CD4-positive, CD25-positive, alpha-beta regulatory T cell (primary cell): ENCODE measurements around the gene MRPL14. TPM values are rescaled to one million over a fixed set of nuclear protein-coding genes. Genes with fewer than 3 reads are reported as not detected.

ENCODE experiments used
- ATAC-seq, 2 donors: fragments of 150-1000 bp; cut with Tn5 transposase; one replicate each; pipeline ENCODE4 v1.10.0; 2021; ENCODE audit warnings: low read depth in 2 of 2, moderate number of reproducible peaks in 2 of 2, moderate library complexity in 1 of 2
- DNase-seq, 3 donors: peaks; one replicate each; pipeline versions ENCODE4 v3.0.0 to v3.0.0-alpha.2; 2012 to 2022; ENCODE audit warnings: mixed read lengths in 1 of 3
- H3K27ac ChIP-seq: one replicate; pipeline ENCODE4 v1.7.0; 2013; ENCODE audit warnings: mild to moderate bottlenecking, low read length; ENCODE audit not compliant: insufficient read depth, poor library complexity, severe bottlenecking
- H3K27me3 ChIP-seq: one replicate; pipeline ENCODE4 v1.7.0; 2013; ENCODE audit warnings: low read length; ENCODE audit not compliant: control insufficient read depth, insufficient read depth
- H3K36me3 ChIP-seq: one replicate; pipeline ENCODE4 v1.7.0; 2013; ENCODE audit warnings: mild to moderate bottlenecking, low read length, moderate library complexity; ENCODE audit not compliant: control insufficient read depth, insufficient read depth
- H3K4me1 ChIP-seq: 2 replicates; pipeline ENCODE4 v1.7.0; 2013; ENCODE audit warnings: mild to moderate bottlenecking, low read length; ENCODE audit not compliant: insufficient read depth, control insufficient read depth, poor library complexity, severe bottlenecking
- H3K4me3 ChIP-seq: one replicate; pipeline ENCODE4 v1.7.0; 2013; ENCODE audit warnings: low read depth, mild to moderate bottlenecking, low read length, moderate library complexity
- H3K9me3 ChIP-seq, 2 experiments: 1 replicate in 1 of 2; 2 replicates in 1 of 2; pipeline ENCODE4 v1.7.0; 2013; ENCODE audit warnings: low read length in 2 of 2, mild to moderate bottlenecking in 1 of 2, moderate library complexity in 1 of 2; ENCODE audit not compliant: control insufficient read depth in 2 of 2
- H3K27ac Mint-ChIP-seq, 3 donors: one replicate each; pipeline ENCODE4 v1.8.0; 2020 to 2022; ENCODE audit warnings: mild to moderate bottlenecking in 3 of 3, mixed read lengths in 3 of 3, moderate library complexity in 2 of 3
- H3K27me3 Mint-ChIP-seq: one replicate; pipeline ENCODE4 v1.8.0; 2022; ENCODE audit warnings: mild to moderate bottlenecking, mixed read lengths
- H3K36me3 Mint-ChIP-seq: one replicate; pipeline ENCODE4 v1.8.0; 2020; ENCODE audit warnings: mixed read lengths
- H3K4me1 Mint-ChIP-seq, 4 donors: one replicate each; pipeline ENCODE4 v1.8.0; 2020 to 2022; ENCODE audit warnings: mixed read lengths in 4 of 4, mild to moderate bottlenecking in 1 of 4
- H3K4me3 Mint-ChIP-seq, 4 donors: one replicate each; pipeline ENCODE4 v1.8.0; 2020 to 2022; ENCODE audit warnings: mild to moderate bottlenecking in 4 of 4, mixed read lengths in 4 of 4, moderate library complexity in 3 of 4
- H3K9me3 Mint-ChIP-seq, 7 donors: one replicate each; pipeline ENCODE4 v1.8.0; 2020 to 2022; ENCODE audit warnings: mixed read lengths in 7 of 7, mild to moderate bottlenecking in 3 of 7, moderate library complexity in 2 of 7
- polyA plus RNA-seq, 4 donors: library from polyadenylated mRNA; unstranded; fragments of 300-500 nt; fragmentation: Illumina TruSeq; gene quantifications; one replicate each; pipeline ENCODE4 v1.2.3, GENCODE V29; 2021
- total RNA-seq: library from RNA; stranded (reverse); gene quantifications from one replicate; pipeline ENCODE4 v1.2.3, GENCODE V29; 2022

Gene MRPL14
- total and polyA plus RNA-seq, 5 donors from 2014 or later = 11.8 to 101 (median 82.9) TPM

DNA sequence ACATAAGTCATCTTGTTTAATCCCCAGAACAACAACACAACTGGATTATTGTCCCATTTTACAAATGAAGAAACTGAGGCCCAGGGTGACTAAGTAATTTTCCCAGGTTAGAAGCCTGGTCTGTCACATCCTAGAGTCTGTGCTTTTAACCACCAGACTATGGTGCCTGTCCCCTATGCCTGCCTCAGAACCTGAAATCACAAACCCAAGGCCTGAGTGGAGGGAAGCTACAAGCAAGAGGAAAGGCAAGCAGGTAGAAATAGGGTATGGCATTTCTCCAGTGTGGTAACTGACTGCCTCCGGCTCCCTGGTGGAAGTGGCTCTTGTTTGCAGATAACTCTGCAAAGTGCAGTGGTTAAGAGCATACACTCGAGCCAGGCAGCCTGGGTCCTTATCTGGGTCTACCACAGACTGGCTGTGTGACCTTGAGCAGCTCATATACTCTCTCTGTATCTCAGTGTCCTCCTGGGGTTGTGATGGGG, 2.6 kb upstream of the MRPL14 start:
- no peaks in the 10 kb centered on the region for H3K9me3 ChIP-seq
- H3K4me1 ChIP-seq = peaks cover 30% of the 10 kb centered on the region
- no peak overlapping the region for H3K27ac ChIP-seq
- H3K9me3 Mint-ChIP-seq = peaks cover 0 to 2% (median 0%) of the 10 kb centered on the region in 7 donors
- H3K4me3 ChIP-seq = no peak overlapping the region
- DNase-seq (no peak), ATAC-seq (no peak)
- peaks cover 16% of the 10 kb centered on the region for H3K36me3 Mint-ChIP-seq
- peaks cover 13 to 55% (median 31%) of the 10 kb centered on the region in 4 donors for H3K4me1 Mint-ChIP-seq
- H3K36me3 ChIP-seq = no peaks in the 10 kb centered on the region
- H3K27me3 Mint-ChIP-seq = no peaks in the 10 kb centered on the region
- no peak overlapping the region for H3K27ac Mint-ChIP-seq
- peak overlapping the region; percentile 77 to 89 (median 86) for H3K4me3 Mint-ChIP-seq
- no peaks in the 10 kb centered on the region for H3K27me3 ChIP-seq

DNA sequence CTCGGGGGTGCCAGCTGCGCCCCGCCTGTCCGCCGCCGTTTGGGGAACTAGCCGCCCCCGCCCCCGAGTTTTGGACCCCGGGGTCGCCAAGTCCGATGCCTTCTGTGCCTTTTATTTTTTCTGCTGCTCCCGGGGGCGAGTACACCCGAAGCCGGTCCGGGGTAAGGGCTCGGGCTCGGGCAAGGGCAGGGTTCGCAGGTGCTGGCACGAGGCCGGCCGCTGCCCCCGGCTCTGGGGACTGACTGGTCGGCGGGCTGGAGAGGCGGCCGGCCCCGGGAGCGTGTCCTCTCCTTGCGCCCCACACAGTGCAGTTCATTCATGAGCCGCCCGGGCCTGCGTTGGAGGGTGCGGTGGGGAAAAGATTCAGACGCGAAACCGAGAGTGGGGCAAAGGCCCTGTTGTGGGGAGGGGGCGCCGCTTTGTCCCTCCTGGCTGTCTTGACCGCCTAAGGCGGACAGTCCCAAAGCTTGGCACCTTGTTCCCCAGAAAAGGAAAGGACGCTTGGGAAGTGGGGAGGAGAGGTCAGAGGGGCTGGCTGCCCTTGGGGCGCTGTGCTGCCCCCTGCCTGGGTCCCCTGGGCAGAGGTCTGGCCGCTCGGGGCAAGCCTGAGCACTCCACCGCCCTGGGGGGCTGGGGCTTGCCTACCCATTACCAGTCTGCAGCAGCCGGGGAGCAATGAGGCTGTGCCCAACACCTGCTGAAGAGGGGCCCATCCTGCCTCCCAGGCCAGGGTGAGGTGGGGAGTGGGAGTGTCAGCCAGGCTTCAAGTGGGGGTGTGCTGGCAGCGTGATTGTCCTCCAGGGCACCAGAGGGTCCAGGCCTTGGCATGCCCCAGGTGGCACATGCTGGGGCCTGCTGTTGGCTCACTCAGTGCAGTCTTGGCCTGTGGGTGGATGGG, 1.0 kb upstream of the MRPL14 start:
- Mint-ChIP-seq H3K36me3 (peaks cover 9% of the 10 kb centered on the region), H3K4me1 (peaks cover 16 to 62% (median 45%) of the 10 kb centered on the region in 4 donors), H3K4me3 (peak overlapping the region; percentile 79 to 92 (median 86)), H3K27me3 (no peaks in the 10 kb centered on the region), H3K27ac (peak overlapping the region in 1 of 3 donors; percentile 32), H3K9me3 (peaks cover 0 to 2% (median 0%) of the 10 kb centered on the region in 7 donors)
- DNase-seq (peak in 1 of 3 donors; percentile 18), ATAC-seq (no peak)
- H3K27me3 ChIP-seq = no peaks in the 10 kb centered on the region
- H3K36me3 ChIP-seq = no peaks in the 10 kb centered on the region
- H3K27ac ChIP-seq = no peak overlapping the region
- H3K4me1 ChIP-seq = peaks cover 44% of the 10 kb centered on the region
- no peak overlapping the region for H3K4me3 ChIP-seq
- no peaks in the 10 kb centered on the region for H3K9me3 ChIP-seq

DNA sequence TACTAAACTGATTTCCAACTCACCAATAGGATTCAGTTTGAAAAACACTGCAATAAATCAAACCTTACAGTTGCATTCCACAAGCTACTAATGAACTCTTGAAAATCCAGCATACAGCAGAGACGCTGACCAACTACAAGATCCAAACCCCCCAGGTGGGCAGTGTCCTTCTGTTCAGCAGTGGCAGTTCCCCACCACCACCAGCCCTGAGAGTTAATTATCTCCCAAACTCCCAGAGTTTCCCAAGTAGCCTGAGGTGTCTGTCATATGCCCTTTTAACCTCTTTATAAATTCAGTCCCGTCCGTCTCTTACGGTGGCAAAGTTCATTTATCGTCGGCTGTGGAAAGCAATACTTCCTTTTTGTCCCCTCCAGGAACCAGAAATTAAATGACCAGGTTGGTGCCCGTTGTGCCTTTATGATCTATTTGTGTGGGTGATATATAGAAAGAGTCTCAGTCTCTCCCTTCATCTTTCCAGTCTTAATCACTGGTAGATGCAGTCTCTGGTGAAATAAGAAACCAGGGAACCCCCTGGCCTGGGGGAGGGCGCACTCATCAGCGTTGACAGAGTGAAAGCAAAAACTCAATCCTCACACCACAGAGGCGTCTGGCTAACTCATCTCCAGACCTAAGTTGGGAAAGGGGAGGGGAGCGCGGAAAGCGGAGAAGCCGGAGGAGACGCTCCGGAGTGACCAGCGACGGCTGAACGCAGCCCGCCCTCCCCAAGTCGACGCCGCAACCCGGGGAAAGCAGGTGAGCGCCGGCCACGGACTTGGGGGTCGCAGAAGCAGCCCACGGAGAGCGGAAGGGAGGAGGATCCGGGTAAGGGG, 717 bp downstream of the MRPL14 start:
- peak; percentile 37 to 40 for ATAC-seq
- no peaks in the 10 kb centered on the region for H3K9me3 Mint-ChIP-seq
- Histone ChIP-seq H3K4me1 (peaks cover 53% of the 10 kb centered on the region), H3K27me3 (no peaks in the 10 kb centered on the region), H3K27ac (peak overlapping the region; percentile 92), H3K4me3 (peak overlapping the region; percentile 93), H3K9me3 (no peaks in the 10 kb centered on the region), H3K36me3 (no peaks in the 10 kb centered on the region)
- H3K4me3 Mint-ChIP-seq = peak overlapping the region; percentile 86 to 97 (median 93)
- peaks cover 26 to 61% (median 47%) of the 10 kb centered on the region in 4 donors for H3K4me1 Mint-ChIP-seq
- H3K27ac Mint-ChIP-seq = peak overlapping the region; percentile 91 to 99 (median 98)
- H3K27me3 Mint-ChIP-seq = no peaks in the 10 kb centered on the region
- peaks cover 4% of the 10 kb centered on the region for H3K36me3 Mint-ChIP-seq
- peak; percentile 40 to 64 (median 44) for DNase-seq

DNA sequence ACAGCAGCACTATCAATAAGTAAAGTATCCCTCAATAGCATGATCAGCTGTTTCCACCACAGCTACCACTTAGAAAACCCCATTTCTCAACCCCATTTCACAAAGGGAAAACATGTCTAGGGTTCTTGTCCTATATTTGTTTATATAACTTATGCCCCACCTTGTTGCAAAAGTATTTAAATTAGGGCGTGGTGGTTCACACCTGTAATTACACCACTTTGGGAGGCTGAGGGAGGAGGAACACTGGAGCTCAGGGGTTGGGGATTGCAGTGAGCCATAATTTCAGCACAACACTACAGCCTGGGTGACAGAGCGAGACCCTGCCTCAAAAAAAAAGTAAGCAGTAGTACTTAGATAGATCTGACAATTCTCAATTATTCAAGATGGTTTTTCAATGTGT, 3.7 kb downstream of the MRPL14 start:
- no peaks in the 10 kb centered on the region for H3K36me3 ChIP-seq
- H3K9me3 ChIP-seq = no peaks in the 10 kb centered on the region
- peaks cover 55% of the 10 kb centered on the region for H3K4me1 ChIP-seq
- Mint-ChIP-seq H3K9me3 (no peaks in the 10 kb centered on the region), H3K27me3 (no peaks in the 10 kb centered on the region), H3K4me3 (peak overlapping the region in 3 of 4 donors; percentile 17 to 92 (median 27)), H3K4me1 (peaks cover 30 to 71% (median 53%) of the 10 kb centered on the region in 4 donors), H3K27ac (peak overlapping the region in 2 of 3 donors; percentile 8 to 30), H3K36me3 (peaks cover 4% of the 10 kb centered on the region)
- no peak for DNase-seq
- ATAC-seq = no peak
- H3K27me3 ChIP-seq = no peaks in the 10 kb centered on the region
- no peak overlapping the region for H3K27ac ChIP-seq
- peak overlapping the region; percentile 54 for H3K4me3 ChIP-seq

DNA sequence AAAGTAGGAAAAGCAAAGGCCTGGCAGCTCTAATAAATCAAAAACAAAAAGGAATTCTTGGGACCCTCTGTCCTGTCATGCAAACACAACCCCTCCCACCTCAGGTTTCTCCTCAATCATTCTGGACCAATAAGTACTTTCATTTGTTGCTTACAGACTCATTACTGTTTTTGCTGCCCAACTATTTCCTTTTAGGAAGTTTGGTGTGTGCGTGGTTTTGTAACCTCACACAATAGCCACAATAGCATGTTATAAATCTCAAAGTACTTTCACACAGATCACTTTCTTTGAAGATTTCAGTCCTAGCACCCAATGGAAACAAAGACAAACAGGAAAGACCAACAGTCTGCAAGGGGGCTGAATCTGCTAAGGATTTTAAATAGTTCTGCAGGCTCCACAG, 4.5 kb downstream of the MRPL14 start:
- DNase-seq = peak in 1 of 3 donors; percentile 33
- no peaks in the 10 kb centered on the region for H3K9me3 Mint-ChIP-seq
- Histone ChIP-seq H3K4me1 (peaks cover 47% of the 10 kb centered on the region), H3K27ac (no peak overlapping the region), H3K4me3 (peak overlapping the region; percentile 54), H3K9me3 (no peaks in the 10 kb centered on the region), H3K27me3 (no peaks in the 10 kb centered on the region), H3K36me3 (no peaks in the 10 kb centered on the region)
- H3K4me1 Mint-ChIP-seq = peaks cover 34 to 75% (median 53%) of the 10 kb centered on the region in 4 donors
- peak overlapping the region in 2 of 4 donors; percentile 28 to 92 for H3K4me3 Mint-ChIP-seq
- ATAC-seq = no peak
- H3K36me3 Mint-ChIP-seq = peaks cover 4% of the 10 kb centered on the region
- H3K27me3 Mint-ChIP-seq = no peaks in the 10 kb centered on the region
- H3K27ac Mint-ChIP-seq = peak overlapping the region in 2 of 3 donors; percentile 30 to 45

DNA sequence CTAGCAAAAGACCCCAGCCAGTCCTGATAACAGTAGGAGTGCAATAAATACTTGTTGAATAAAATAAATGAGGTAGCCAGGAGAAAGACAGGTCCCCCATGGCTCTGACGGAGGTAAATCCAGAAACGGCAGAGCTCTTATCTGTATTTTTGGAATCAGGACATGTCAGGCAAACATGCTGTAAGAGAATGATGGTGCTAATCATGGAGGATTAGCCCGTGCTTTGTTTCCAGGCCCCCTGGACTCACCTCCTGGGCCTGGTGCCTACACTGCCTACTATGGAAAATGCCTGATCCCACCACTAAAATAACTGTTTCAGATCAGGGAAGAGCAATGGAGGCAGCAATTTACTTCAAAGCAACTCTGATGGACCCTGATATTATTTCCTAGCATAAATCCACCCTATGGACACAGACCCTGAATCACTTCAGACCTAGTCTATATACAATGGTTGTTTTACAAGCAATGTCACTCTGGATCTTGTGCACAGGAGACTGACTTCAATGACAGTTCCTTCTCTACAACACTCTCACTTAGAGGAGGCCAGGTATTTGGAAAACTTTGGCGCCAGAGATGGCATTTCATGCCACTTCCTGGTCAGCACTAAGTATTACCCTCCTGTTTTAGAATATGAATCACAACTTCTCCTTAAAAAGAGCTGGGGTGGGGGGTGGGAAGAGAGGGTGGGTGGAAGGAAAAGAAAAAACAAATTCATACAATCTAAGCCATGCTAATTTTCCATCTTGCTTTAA, 6.4 kb downstream of the MRPL14 start:
- Histone ChIP-seq H3K9me3 (no peaks in the 10 kb centered on the region), H3K36me3 (peaks cover under 1% of the 10 kb centered on the region), H3K27ac (no peak overlapping the region), H3K27me3 (no peaks in the 10 kb centered on the region), H3K4me3 (no peak overlapping the region), H3K4me1 (peaks cover 36% of the 10 kb centered on the region)
- H3K9me3 Mint-ChIP-seq = no peaks in the 10 kb centered on the region
- peaks cover 6% of the 10 kb centered on the region for H3K36me3 Mint-ChIP-seq
- H3K27me3 Mint-ChIP-seq = no peaks in the 10 kb centered on the region
- H3K4me1 Mint-ChIP-seq = peaks cover 25 to 75% (median 54%) of the 10 kb centered on the region in 4 donors
- no peak for DNase-seq
- H3K27ac Mint-ChIP-seq = peak overlapping the region in 1 of 3 donors; percentile 18
- peak overlapping the region in 1 of 4 donors; percentile 1 for H3K4me3 Mint-ChIP-seq
- no peak for ATAC-seq
